D341Med (cell line): Measurements from ENCODE around the gene CCDC74A.
"Not testable (repeated sequence)": the region's sequence is repeated elsewhere in the genome, so short reads cannot be mapped to it uniquely, and the experiment has no call there.

ENCODE experiments used
- DNase-seq: peaks from one replicate; pipeline ENCODE4 v3.0.0; 2012; ENCODE audit warnings: low spot score

The CCDC74A gene

DNA sequence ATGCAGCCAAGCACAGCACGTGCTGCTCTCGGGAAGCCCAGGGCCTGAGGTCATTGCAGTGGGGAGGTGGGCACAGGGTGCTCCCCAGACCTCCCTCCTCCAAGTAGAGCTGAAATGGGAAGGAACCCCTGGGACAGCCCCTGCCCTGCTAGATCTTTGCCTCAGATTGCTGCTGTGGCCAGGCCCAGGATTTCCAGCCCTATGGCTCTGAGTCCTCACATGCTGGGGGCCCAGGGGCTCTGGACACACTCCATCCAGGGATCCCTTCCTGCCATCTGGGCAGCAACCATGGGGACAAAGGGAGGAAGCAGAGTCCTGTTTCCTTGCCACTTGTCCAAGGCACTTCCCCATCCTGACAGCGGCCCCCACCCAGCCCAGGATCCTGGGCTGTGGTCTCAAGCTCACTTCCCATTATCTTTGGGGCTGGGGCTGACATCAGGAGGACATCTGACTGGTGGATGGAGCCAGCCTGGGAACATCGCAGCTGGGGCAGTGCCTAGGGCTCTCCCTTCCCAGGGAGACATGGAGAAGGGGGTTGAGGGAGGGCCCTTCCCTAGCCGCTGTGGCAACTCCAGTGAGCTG lies 2.3 kb downstream of the CCDC74A start:
- DNase-seq, result not testable (repeated sequence)

DNA sequence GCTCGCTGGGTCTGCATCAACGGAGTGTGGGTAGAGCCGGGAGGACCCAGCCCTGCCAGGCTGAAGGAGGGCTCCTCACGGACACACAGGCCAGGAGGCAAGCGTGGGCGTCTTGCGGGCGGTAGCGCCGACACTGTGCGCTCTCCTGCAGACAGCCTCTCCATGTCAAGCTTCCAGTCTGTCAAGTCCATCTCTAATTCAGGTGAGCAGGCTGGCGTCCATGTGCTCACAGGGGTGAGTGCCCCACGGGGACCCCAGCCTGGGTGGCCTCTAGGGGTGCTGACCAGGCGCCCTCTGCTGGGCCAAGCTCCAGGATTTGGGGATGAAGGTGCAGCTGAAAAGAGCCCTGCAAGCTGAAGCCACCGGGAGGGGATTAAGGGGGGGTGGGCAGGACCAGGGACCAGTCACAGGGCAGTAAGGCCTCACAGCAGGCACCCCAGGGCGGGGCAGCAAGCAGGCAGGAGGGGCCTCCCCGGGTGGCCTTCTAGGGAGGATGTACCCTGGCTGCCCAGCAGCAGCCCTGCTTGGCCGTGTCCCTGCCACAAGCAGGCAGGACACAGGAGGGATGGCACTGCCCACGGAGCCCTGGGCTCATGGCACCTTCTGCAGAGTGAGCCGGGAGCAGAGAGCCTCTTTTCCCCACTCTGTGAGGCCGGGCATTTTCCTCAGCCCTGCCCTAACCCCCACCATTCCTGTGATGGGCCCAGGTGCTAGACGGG lies 3.1 kb downstream of the CCDC74A start:
- DNase-seq, result not testable (repeated sequence)

DNA sequence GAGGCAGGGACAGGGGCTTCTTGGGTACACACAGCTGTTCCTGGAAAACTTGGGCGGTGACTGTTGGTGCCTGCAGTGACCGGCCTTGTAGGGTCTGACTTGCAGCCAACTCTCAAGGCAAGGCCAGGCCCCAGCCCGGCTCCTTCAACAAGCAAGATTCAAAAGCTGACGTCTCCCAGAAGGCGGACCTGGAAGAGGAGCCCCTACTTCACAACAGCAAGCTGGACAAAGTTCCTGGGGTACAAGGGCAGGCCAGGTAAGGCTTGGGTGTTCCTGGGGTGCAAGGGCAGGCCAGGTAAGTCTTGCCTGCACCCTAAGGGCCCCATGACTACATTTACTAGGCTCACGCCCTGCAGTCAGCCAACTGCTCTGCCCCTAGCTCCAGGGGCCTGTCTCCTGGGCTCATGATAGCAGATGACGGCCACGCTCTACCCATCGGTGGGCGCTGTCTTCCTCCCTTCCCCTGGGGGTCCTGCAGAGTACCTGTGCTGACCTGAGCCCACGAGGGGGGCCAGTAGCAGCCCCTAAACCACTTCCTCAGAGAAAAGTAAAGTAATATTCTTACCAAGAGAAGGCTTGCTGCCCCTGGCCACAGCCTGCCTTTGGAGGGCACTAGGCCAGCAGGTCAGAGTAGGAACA lies 4.0 kb downstream of the CCDC74A start:
- not testable (repeated sequence) for DNase-seq

DNA sequence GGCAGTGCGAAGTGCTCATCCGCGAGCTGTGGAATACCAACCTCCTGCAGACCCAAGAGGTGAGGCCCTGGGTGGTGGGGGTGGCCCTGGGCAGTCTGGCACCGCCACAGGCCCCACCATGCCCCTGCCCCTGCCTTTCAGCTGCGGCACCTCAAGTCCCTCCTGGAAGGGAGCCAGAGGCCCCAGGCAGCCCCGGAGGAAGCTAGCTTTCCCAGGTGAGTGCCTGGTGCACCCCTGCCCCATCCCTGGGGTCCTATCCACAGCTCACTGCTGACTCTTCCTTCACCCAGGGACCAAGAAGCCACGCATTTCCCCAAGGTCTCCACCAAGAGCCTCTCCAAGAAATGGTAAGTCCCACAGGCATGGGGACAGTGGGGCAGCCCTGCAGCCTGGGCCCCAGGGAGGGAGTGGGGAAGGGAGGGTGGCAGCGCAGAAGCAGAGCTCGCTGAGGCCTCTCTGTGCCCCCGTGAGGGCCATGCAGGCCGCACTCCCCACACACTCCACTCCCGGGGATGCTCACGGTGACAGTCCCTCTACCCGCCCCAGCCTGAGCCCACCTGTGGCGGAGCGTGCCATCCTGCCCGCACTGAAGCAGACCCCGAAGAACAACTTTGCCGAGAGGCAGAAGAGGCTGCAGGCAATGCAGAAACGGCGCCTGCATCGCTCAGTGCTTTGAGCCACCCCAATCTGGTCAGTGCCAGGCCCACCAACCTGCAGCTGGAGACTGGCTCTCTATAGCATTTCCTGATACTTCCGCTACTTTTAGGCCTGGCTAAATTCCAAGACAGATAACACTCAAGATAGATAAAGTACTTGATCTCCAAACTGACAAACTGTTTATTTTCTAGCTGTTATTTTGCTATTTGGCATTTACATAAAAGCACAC lies 5.3 kb downstream of the CCDC74A start:
- not testable (repeated sequence) for DNase-seq

DNA sequence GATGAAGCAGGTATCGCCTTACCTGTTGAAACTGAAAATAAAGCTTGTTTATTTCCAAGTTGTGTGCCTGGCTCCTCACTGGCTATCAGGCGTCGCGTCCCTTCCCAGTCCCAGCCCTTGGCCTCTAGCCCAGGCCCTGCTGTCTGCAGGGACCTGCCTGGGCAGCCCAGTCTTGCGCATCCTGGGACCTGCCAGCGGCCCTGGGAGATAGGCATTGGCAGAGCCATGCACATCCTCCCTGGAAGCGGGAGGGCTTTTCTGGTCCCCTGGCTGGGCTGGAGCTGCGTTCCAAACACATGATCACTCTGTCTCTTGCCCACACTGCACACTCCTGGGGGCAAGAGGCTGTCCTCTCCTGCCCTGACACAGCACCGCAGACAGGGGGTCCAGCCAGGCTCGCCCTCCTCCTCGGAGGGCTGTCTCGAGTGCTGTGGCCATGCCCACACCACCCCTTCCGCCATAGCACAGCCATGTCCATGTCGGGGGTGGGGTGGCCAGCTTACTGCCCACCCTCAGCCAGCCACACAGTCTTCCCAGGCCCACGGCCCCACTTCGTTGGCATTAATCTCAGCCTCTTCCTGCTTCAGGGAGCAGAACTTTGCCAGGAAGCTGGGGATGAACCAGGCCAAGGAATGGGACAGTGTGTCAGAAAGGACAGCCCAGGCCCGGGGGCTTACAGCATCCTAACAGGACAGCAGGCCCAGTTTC lies 6.1 kb downstream of the CCDC74A start:
- not testable (repeated sequence) for DNase-seq

DNA sequence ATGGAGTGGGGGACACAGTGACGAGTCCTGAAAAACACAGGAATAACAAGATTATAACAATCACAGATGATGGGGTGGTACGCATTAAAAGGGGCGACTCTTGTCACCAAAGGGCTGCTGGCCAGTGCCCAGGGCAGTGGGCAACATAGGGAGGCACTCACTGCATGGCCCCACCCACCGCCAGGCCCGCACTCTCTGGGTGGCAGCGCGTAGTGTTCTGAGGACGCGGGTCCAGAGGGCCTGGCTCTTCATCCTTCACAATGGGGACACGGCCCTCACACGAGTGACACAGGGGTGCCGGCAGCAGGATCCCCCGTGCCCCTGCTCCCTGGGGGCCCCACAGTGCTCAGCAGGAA lies 6.6 kb downstream of the CCDC74A start:
- not testable (repeated sequence) for DNase-seq

DNA sequence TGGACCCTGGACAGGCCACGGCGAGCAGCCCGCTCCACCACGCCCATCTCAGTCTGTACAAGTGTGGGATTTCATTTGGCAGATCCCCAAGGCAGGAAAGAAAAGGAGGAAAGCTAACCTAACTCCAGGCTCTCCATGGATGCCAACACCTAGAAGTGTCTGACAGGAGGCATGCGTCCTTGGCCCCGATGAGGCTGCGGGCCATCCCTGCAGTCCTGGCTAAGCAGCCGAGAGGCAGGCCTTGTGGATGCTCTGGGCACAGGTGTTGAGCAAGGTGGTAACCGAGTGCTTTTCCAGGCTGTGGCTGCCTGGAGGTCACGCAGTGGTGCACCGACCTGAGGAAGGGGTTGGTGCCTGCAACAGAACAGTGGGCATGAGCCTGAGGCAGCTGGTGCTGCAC lies 7.3 kb downstream of the CCDC74A start:
- not testable (repeated sequence) for DNase-seq

DNA sequence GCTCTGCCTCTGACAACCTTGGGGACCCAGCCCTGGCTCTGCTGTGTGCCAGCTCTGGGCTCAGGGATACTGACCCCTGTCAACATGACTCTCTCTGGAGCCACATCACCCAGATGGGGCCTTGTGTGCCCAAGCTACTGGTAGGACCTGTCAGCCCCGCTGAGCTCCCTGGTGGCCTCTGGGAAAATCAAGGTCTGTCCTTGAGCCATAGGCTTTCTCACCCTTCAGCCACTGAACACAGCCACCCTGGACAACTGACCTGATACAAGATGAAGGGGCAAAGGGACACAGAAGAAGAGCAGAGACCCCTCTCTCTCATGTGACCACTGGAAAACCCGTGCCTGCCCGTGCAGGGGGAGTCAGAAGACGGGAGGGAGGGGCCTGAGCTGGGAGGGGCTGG lies 7.8 kb downstream of the CCDC74A start:
- DNase-seq, result no peak

DNA sequence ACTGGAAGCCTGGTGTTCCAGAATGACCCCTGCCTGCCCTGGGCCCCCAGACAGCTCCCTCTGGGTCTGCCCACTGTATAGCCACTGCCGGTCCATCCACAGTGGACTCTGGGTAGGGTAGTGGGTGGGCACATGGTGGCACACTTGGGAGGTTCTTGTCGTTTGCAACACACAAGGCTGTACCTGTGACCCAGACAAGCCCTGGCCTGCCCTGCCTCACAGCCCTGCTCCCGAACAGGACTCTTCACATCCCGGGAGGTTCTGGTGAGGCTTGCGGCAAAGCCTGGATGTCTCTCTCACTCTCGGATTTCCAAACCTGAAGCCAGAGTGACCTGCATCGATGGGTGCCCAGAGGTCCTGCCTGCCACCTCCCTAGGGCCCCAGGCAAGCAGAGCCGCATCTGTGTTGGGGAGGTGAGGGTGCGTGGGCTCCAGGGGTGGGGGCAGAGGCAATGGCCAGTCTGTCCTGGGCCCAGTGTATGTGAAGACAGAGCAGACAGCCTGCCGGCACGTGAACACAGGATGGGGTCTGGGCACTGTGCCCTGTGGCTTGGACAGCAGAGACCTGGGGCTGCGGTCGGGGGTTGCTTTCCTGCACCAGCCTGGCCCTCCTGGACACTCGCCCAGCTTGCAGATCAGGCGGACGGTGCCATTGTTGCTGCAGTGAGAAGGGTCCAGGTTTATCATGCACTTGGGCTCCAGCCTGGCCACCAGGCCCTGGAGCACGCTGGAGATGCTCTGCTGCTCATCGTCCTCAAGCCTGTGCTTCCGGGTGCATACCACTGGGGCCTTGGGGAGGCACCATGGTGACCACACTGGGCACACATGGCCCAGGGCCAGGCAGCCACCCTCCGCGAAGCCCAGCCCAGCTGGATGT lies 8.5 kb downstream of the CCDC74A start:
- DNase-seq, result not testable (repeated sequence)

DNA sequence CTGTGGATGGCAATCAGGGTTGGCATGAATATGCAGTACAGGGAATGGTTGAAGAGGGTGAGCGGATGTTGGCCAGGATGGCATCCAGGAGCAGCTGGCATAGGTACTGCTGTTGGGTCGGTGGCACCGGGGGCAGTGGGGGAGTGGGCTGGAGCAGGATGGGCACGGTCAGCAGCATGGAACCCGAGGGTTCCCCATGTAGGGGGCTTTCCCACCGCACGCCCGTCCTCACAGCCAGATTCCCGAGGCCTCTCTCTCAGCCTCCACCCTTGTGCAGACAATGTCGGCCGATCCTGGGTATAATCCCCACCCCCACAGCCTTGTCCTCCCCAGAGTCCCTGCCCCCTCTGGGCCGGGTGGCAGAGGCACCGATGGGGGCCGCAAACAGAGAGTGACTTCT lies 9.2 kb downstream of the CCDC74A start:
- not testable (repeated sequence) for DNase-seq

DNA sequence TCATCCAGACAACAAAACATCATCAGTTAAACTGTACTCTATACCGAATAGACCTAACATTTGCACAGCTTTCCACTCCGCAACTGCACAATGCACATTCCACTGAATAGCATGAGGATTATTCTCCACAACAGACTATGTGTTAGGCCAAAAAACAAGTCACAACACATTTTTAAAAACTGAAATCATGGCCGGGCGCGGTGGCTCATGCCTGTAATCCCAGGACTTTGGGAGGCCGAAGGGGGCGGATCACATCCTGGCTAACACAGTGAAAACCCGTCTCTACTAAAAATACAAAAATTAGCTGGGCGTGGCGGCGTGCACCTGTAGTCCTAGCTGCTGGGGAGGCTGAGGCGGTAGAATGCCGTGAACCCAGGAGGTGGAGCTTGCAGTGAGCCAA lies 11.2 kb downstream of the CCDC74A start:
- not testable (repeated sequence) for DNase-seq

DNA sequence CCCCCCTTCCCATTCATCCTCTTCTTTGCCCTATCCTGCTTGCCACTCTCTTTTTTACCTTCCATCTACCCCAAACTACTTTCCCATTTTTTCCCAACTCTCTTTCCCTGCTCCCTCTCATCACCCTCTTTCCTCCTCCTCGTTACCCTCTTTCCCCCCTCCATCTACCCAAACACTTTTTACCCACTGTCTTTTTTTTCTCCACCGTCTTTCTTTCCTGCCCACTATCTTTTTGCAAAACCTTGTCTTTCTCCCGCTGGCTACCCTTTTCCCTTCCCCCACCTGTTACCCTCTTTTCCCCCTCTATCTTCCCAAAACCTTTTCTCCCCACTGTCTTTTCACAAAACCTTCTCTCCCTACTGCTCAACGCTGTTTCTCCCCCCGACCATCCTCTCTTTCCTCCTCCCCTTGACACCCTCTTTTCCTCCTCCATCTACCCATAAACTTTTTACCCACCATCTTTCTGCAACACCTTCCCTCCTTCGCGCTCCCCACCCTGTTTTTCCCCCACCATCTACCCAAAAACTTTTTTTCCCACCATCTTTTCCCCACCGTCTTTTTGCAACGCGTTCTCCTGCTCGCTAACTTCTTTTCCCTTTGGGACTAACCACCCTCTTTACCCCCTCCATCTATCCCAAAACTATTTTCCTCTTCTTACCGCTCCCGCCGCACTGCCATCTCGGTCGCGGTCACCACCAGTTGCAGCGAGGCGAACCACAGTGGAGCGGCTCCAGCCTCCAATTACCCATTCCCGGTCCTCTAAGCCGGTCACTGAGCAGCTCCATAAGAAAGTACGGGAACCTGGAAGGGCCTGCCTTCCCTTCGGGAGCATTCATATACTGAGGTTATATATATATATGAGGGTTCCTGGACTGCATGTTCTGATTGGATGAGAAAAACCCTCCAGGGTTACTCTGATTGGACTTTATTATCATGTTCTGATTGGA lies 15.0 kb downstream of the CCDC74A start:
- DNase-seq, result no peak

DNA sequence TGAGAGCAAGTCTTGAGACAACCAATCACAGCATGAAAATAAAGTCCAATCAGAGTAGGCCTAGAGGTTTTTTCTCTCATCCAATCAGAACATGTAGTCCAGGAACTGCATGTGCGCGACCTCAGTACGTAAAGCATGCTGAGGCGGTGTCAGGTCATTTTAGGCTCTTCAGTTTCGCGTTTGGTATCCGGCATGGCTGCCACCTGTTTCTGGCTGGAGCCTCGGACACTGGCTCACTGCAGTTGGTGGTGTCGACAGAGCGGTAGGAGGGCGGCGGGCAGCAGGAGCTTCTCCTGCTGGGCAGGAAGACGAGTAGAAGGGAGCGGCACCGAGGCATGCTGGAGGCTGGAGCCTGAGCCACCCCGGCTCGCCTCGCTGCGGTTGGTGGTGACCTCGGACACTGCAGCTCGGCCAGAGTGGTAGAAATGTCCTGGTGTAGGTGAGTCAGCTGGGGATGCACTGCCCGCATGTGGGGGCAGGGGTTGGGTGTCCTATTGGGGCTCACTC lies 15.8 kb downstream of the CCDC74A start:
- no peak for DNase-seq

DNA sequence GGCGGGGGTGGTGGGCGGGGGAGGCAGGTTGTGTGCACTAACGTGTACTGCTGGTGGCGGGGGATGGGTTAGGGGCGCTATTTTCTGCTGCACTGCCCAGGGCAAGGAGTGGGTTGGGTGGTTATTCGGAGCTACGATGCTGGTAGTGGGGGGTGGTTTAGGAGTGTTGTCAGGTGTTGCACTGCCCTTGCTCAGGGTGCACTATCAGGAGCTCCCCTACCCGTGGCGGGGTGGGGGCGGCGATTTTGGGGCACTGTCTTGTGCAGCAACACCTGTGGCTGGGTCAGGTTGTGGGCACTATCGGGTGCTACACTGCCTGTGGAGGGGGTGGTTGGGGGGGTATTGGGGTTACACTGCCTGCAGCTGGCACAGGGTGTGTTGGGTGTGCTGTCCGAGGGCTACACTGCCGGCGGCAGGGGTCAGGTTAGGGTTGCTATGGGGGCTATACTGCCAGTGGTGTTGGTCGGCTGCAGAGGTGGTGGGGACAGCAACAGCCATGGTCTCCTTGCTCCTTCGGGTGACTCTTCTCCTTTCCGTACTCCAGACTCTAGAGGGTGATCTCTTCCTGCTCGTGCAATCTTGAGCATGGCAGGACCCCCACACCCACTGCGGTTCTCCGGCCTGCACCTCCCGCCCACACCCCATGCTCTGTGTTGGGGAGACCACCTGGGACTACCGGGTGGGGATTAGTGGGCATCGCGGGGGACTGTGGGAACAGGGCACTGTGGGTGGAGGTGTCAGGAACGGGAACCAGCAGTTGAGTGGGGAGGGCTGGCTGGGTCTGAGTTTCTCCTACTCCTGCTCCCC lies 16.5 kb downstream of the CCDC74A start:
- not testable (repeated sequence) for DNase-seq

DNA sequence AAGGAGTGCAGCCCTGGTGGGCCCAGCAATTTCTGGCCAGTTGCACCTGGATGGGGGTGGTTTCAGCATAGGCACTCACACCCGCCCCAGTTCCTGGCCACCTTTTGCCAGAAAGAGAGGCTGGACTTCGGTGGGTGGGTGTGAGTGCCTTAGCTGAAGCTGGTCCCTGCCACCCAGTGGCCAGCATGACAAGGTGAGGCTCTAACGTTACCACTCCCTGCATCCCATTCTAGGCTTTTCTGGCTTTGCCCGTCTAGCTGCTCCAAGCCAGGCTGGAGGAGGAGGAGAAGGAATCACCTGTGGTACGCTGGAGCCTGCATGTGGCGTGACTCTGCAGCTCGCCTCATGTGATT lies 17.1 kb downstream of the CCDC74A start:
- DNase-seq, result not testable (repeated sequence)

DNA sequence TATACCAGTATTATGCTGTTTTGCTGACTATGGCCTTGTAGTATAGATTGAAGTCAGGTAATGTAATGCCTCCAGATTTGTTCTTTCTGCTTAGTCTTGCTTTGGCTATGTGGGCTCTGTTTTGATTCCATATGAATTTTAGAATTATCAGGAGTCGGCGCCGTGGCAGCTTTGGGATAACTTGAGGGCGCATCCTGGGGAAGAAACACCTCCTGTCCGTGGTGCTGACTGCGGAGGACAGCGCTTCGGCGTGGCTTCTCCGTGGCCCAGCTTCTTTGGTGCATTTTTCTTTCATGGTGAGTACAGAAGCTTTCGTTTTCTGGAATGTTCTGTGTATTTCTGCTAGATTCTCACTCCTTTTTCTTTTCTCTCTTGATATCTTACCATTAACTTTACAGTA lies 25.2 kb downstream of the CCDC74A start:
- DNase-seq, result no peak

DNA sequence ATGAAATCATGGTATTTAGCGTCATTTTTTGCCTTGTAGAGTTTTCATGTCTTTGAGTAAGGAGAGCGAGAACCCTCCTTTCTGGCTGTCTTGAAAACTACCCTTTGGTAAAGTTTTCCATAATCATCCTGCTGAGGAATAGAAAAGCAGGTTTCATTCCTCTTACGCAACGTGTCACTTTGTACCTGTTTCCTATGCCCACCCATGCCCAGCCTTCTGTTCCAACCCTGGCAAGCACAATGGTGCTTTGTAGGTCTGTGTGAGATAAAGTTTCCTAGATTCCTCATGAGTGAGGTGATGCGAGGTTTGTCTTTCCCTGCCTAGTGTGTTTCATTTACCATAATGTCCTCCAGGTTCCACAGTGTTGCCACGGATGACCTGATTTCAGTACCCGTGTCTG lies 29.3 kb downstream of the CCDC74A start:
- DNase-seq, result no peak

DNA sequence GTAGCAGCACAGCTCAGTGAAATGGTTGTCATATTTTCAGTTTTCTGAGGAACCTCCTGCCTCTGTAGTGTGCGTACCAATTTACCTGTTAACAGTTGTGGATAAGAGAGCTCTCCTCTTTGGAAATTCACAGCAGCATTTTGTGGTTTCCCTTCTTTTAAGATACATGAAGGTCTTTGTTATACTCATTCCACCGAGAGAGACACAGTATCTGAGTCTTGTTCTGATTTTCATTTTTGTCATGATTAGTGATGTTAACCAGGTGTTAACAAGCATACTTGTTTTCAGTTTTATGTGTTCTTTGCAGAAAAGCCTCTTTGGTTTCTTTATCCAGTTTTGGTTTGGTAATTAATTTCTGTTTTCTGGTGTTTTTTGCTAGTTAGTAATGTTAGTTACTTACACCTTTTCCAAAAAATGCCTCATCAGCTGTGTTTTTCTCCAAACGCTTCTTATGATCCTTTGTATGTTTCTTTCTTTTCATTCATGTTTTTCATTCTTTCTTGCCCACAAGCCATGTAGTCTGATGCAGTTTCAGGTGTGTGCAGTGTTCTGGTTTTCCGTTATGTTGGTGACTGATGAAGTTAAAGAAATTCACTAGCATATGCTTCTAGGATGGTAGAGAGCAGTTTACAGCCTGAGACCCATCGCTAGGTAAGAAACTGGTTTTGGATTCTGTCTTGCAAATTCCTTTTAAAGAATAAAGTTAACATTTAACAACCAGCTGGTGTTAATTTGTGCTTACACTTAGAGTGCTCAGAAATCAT lies 30.1 kb downstream of the CCDC74A start:
- DNase-seq, result no peak
